ENCODE results near the gene PTPRM. TPM values are rescaled to one million over a fixed set of nuclear protein-coding genes. Genes with fewer than 3 reads are reported as not detected.

PTPRM gene
- total and polyA plus RNA-seq, 2 of the 4 experiments (the other 2 are of a cell fraction), result 28.3 to 51.2 TPM

GRCh38 chr18:7772951-7773350 lies 205.8 kb downstream of the PTPRM start:
- Histone ChIP-seq H4K5ac (ENCODE audit: low read depth, low read length) (no peak overlapping the region), H3K56ac (ENCODE audit: extremely low read depth, insufficient read depth, low read length) (no peak overlapping the region), H2AK9ac (replicated peaks; ENCODE audit: low read depth, low read length, poor library complexity) (no peak overlapping the region), H4K20me1 (ENCODE audit: insufficient read depth, low read length) (peaks cover 4% of the 10 kb centered on the region), H3K4me2 (ENCODE audit: low read depth, low read length) (no peak overlapping the region), H3K4me3 (ENCODE audit: insufficient read depth, low read depth, low read length) (no peak overlapping the region), H2BK5ac (ENCODE audit: low read depth, low read length, poor library complexity, severe bottlenecking) (no peak overlapping the region), H3K23ac (ENCODE audit: low read depth, low read length) (no peak overlapping the region), H3K79me1 (ENCODE audit: low read depth in 1 of 2, low read length in 2 of 2) (peaks cover 3 to 9% of the 10 kb centered on the region in 2 experiments), H4K91ac (ENCODE audit: insufficient read depth, low read depth, low read length) (no peak overlapping the region), H3K9ac (ENCODE audit: low read depth, low read length) (no peak overlapping the region), H2BK15ac (ENCODE audit: low read depth, low read length) (no peak overlapping the region), H4K8ac (ENCODE audit: low read depth in 2 of 2, low read length in 2 of 2) (no peak overlapping the region), H2BK120ac (ENCODE audit: low read depth, low read length) (no peak overlapping the region), H3K9me1 (ENCODE audit: insufficient read depth, low read length) (no peaks in the 10 kb centered on the region), H3K4ac (ENCODE audit: low read depth, low read length) (no peak overlapping the region), H2AK5ac (ENCODE audit: low read depth, low read length) (no peak overlapping the region), H3K27ac (ENCODE audit: insufficient read depth, low read length) (no peak overlapping the region), H3K9me3 (ENCODE audit: control insufficient read depth, insufficient read depth, low read length) (no peaks in the 10 kb centered on the region), H2BK20ac (ENCODE audit: low read depth, low read length) (no peak overlapping the region), H3K18ac (ENCODE audit: low read depth, low read length) (no peak overlapping the region), H2AFZ (replicated peaks; ENCODE audit: low read length, poor library complexity) (no peak overlapping the region), H3K36me3 (ENCODE audit: control insufficient read depth, insufficient read depth, low read length) (no peaks in the 10 kb centered on the region), H3K14ac (replicated peaks; ENCODE audit: low read depth, low read length) (no peak overlapping the region), H3K4me1 (ENCODE audit: control insufficient read depth, insufficient read depth, low read length) (no peaks in the 10 kb centered on the region; the same call in 1 of the 2 replicates), H3K27me3 (ENCODE audit: control insufficient read depth, insufficient read depth, low read length) (no peaks in the 10 kb centered on the region)
- no peak for TF ChIP-seq CHD1 (IDR thresholded peaks at IDR 0.05; ENCODE audit: low read depth, low read length)
- TF ChIP-seq SMC3 (IDR thresholded peaks at IDR 0.05; ENCODE audit: low read depth, low read length), result no peak
- TF ChIP-seq MAZ (IDR thresholded peaks at IDR 0.05; ENCODE audit: borderline replicate concordance, low read depth, low read length), result no peak
- no peak for TF ChIP-seq CEBPB (IDR thresholded peaks at IDR 0.05; ENCODE audit: low read depth, low read length)
- TF ChIP-seq RCOR1 (IDR thresholded peaks at IDR 0.05; ENCODE audit: insufficient replicate concordance, low read length), result no peak
- TF ChIP-seq MXI1 (IDR thresholded peaks at IDR 0.05; ENCODE audit: borderline replicate concordance, low read depth, low read length), result no peak
- no peak for TF ChIP-seq MAFK (IDR thresholded peaks at IDR 0.05; ENCODE audit: low read depth, low read length)
- no peak for TF ChIP-seq CTCF (conservative IDR thresholded peaks at IDR 0.05; ENCODE audit: low read depth, low read length)
- no peak for TF ChIP-seq RFX5 (IDR thresholded peaks at IDR 0.05; ENCODE audit: low read depth, low read length)
- no peak for TF ChIP-seq RAD21 (IDR thresholded peaks at IDR 0.05; ENCODE audit: low read length)
- TF ChIP-seq USF2 (IDR thresholded peaks at IDR 0.05; ENCODE audit: low read depth, low read length), result no peak
- no peak for TF ChIP-seq NFE2L2 (IDR thresholded peaks at IDR 0.05; ENCODE audit: low read depth, low read length)
- no peak for TF ChIP-seq ELK1 (IDR thresholded peaks at IDR 0.05; ENCODE audit: borderline replicate concordance, low read depth, low read length)
- no peak for TF ChIP-seq POLR2A (IDR thresholded peaks at IDR 0.05; ENCODE audit: low read depth, low read length)
- TF ChIP-seq FOS (IDR thresholded peaks at IDR 0.05; ENCODE audit: low read depth, low read length), result no peak
- TF ChIP-seq BHLHE40 (IDR thresholded peaks at IDR 0.05; ENCODE audit: low read depth, low read length), result no peak
- in situ Hi-C loops (cut with MboI; ENCODE audit: low sequenced_read_pairs), result no loop called here
- ATAC-seq (ENCODE audit: low read depth) (no peak), DNase-seq (no peak)
- CTCF ChIA-PET, result interaction anchor here (0.9 kb wide), 1 partner anchor 205 kb away, joined by 4 read pairs; no protein-coding TSS in a partner anchor
- dilution Hi-C loops (cut with HindIII; ENCODE audit: low sequenced_read_pairs, unreplicated experiment), result no loop called here
- POLR2A ChIA-PET (ENCODE audit: unreplicated experiment), result no interaction called here
- intact Hi-C loops (cut with micrococcal nuclease), result no loop called here
- no CpG with 5 or more reads among the region's 2 CpGs for WGBS, 2 experiments (ENCODE audit: extremely low coverage in 2 of 2, insufficient read length in 1 of 2)
- no TSS peak for BruUV-seq (replicated peaks)
